ENCODE measurements around the gene HDAC4. TPM values are rescaled to one million over a fixed set of nuclear protein-coding genes. Genes with fewer than 3 reads are reported as not detected.

The HDAC4 gene
- total and polyA plus RNA-seq, 3 experiments from 2014 or later: 8.3 to 28.8 (median 24.0) TPM

GRCh38 chr2:239106966-239107365 is 293.9 kb downstream of the HDAC4 start:
- DNase-seq: no peak
- no peaks in the 10 kb centered on the region for H3K27me3 ChIP-seq (ENCODE audit: insufficient read depth, low read length, poor library complexity, severe bottlenecking)
- Mint-ChIP-seq H3K27me3 (peaks cover 0 to 1% of the 10 kb centered on the region in 2 donors), H3K9me3 (no peaks in the 10 kb centered on the region), H3K4me3 (no peak overlapping the region), H3K27ac (no peak overlapping the region), H3K4me1 (no peaks in the 10 kb centered on the region), H3K36me3 (peaks cover 0 to 87% (median 8%) of the 10 kb centered on the region in 3 donors)
- no peak overlapping the region for H3K27ac ChIP-seq (ENCODE audit: low read depth, low read length)
- H3K4me1 ChIP-seq (ENCODE audit: insufficient read depth, low read length): no peaks in the 10 kb centered on the region
- no peaks in the 10 kb centered on the region for H3K9me3 ChIP-seq (ENCODE audit: low read length)
- ChIA-PET POLR2A (no interaction called here), CTCF (no interaction called here)
- H3K36me3 ChIP-seq (ENCODE audit: insufficient read depth, low read length): peaks cover 15% of the 10 kb centered on the region
- no peak overlapping the region for H3K4me3 ChIP-seq (ENCODE audit: low read length)

DNA sequence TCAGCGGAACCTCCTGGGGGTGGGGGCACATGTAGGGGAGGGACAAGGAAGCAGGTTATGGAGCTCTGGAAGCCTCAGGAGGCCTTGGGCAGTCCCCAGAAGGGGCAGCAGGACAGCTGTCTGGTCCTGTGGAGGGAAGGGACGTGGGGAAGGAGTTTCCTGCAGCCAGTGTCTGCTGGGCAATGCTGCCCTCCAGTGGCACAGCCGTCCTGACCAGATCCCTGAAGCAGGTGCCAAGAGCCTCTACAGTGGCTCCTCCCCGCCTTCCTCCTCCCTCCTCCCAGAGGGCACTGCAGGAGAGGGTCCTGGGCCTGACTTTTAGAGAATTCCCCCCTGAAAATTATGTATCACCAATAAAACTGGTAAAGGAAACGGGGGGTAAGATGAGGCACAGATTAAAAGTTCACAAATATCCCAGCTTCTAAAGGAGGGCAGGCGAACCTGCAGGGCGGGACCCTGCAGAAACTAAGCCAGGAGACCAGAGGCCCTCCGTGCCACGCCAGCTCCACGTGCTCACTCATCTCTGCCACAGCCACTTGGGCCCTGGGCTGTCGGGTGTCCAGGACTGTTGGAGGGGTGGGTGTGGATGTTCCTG is 294.4 kb downstream of the HDAC4 start:
- no peak for DNase-seq
- no peak overlapping the region for H3K4me3 Mint-ChIP-seq
- Histone ChIP-seq H3K36me3 (ENCODE audit: insufficient read depth, low read length) (peaks cover 15% of the 10 kb centered on the region), H3K27me3 (ENCODE audit: insufficient read depth, low read length, poor library complexity, severe bottlenecking) (no peaks in the 10 kb centered on the region), H3K27ac (ENCODE audit: low read depth, low read length) (no peak overlapping the region), H3K9me3 (ENCODE audit: low read length) (no peaks in the 10 kb centered on the region), H3K4me3 (ENCODE audit: low read length) (no peak overlapping the region), H3K4me1 (ENCODE audit: insufficient read depth, low read length) (no peaks in the 10 kb centered on the region)
- CTCF ChIA-PET: no interaction called here
- H3K27me3 Mint-ChIP-seq: peaks cover 0 to 1% of the 10 kb centered on the region in 2 donors
- H3K9me3 Mint-ChIP-seq: no peaks in the 10 kb centered on the region
- POLR2A ChIA-PET: no interaction called here
- H3K36me3 Mint-ChIP-seq: peaks cover 0 to 83% (median 8%) of the 10 kb centered on the region in 3 donors
- peak overlapping the region in 1 of 8 donors; percentile 32 for H3K27ac Mint-ChIP-seq
- no peaks in the 10 kb centered on the region for H3K4me1 Mint-ChIP-seq

DNA sequence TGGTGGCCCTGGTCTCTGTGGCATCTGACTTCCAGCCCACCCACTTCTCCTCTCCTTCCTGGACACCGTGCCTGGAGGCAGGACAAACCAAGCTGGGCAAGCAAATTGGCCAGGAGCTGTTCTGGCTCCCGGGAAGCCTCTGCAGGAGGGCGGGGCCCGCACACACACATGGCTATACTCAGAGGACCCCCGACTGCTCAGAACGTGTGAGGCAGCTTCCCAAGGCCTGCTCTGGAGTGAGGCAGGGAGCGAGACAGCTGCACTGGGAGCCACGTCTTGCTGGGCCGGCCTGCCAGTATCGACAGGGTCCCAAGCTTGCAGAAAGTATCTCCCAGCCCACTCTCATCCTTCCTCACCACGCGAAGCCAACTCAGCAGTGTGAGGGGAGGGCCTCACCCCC is 295.6 kb downstream of the HDAC4 start:
- POLR2A ChIA-PET: no interaction called here
- Mint-ChIP-seq H3K27ac (no peak overlapping the region), H3K4me3 (no peak overlapping the region), H3K4me1 (no peaks in the 10 kb centered on the region), H3K36me3 (peaks cover 0 to 83% (median 6%) of the 10 kb centered on the region in 3 donors), H3K27me3 (no peaks in the 10 kb centered on the region), H3K9me3 (no peaks in the 10 kb centered on the region)
- H3K4me3 ChIP-seq (ENCODE audit: low read length): no peak overlapping the region
- H3K27ac ChIP-seq (ENCODE audit: low read depth, low read length): no peak overlapping the region
- DNase-seq: no peak
- H3K36me3 ChIP-seq (ENCODE audit: insufficient read depth, low read length): peaks cover 15% of the 10 kb centered on the region
- H3K27me3 ChIP-seq (ENCODE audit: insufficient read depth, low read length, poor library complexity, severe bottlenecking): no peaks in the 10 kb centered on the region
- no peaks in the 10 kb centered on the region for H3K9me3 ChIP-seq (ENCODE audit: low read length)
- CTCF ChIA-PET: no interaction called here
- no peaks in the 10 kb centered on the region for H3K4me1 ChIP-seq (ENCODE audit: insufficient read depth, low read length)

DNA sequence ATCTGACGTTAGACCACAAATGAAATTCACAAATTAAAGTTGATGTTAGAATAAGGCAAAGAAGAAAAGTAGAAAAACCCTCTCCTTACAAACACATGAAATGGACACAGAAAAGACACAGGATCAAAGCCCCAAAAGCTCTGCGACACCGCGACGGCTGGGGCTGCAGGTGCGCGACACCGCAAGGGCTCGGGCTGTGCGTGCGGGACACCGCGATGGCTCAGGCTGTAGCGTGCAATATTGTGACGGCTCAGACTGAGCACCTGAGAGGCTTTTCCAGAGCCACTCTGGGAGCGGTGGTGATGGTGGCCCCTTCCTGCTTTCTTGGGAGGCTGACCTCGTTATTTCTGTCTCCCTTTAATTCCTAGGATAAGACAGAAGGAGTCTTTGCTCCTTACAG is 296.0 kb downstream of the HDAC4 start:
- H3K27ac Mint-ChIP-seq: peak overlapping the region in 1 of 8 donors; percentile 75
- Histone ChIP-seq H3K27ac (ENCODE audit: low read depth, low read length) (no peak overlapping the region), H3K27me3 (ENCODE audit: insufficient read depth, low read length, poor library complexity, severe bottlenecking) (no peaks in the 10 kb centered on the region), H3K4me1 (ENCODE audit: insufficient read depth, low read length) (no peaks in the 10 kb centered on the region), H3K36me3 (ENCODE audit: insufficient read depth, low read length) (peaks cover 14% of the 10 kb centered on the region), H3K4me3 (ENCODE audit: low read length) (no peak overlapping the region), H3K9me3 (ENCODE audit: low read length) (no peaks in the 10 kb centered on the region)
- no peaks in the 10 kb centered on the region for H3K4me1 Mint-ChIP-seq
- POLR2A ChIA-PET: no interaction called here
- CTCF ChIA-PET: no interaction called here
- DNase-seq: no peak
- no peaks in the 10 kb centered on the region for H3K9me3 Mint-ChIP-seq
- H3K36me3 Mint-ChIP-seq: peaks cover 0 to 83% (median 6%) of the 10 kb centered on the region in 3 donors
- H3K4me3 Mint-ChIP-seq: peak overlapping the region in 1 of 7 donors; percentile 13
- no peaks in the 10 kb centered on the region for H3K27me3 Mint-ChIP-seq

DNA sequence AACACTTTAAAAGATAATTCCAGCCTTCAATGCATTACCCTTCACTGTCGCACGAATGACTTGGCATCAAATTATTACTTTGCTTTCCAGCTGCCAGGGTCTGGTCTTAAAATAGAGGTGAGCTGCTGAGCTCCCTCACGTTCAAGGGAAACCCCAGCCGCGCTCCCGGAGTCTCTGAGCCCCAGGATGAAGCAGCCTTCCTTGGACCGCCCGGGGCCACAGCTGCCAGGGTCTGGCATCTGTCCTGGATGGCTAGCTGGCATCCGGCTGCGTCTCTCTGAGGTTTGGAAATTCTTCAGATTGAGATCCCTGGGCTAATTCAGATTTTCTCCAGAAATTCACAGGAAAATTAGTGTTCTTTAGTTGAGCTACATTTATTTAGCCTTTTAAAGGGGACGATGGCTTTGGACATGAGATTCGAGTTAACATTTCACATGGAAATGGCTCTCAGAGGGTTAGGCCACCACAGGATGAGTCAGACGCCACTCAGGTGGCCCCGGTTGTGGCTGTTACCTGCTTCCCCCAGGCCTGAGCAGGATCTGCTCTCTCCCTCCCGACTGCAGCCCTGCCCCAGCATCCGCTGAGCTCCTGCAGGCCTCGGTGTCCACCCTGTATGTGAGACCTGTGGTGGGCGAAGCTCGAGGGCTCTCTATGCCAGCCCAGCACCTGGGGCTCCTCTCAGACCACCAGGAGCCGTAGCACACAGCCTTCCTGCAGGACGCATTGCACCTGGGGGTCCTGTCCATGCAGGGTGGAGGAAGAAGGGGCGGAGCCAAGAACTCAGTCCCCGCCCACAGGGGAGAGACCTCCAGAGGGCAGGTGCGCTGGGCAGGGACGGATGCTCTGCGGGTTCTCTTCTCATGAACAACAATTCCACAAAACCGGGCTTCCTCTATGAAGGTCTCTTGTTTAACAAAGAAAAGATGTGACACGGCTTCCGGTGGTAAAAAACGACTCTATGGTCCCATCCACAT is 297.4 kb downstream of the HDAC4 start:
- Mint-ChIP-seq H3K27me3 (no peaks in the 10 kb centered on the region), H3K27ac (no peak overlapping the region), H3K4me3 (no peak overlapping the region), H3K4me1 (no peaks in the 10 kb centered on the region), H3K36me3 (peaks cover 0 to 80% (median 4%) of the 10 kb centered on the region in 3 donors), H3K9me3 (no peaks in the 10 kb centered on the region)
- DNase-seq: no peak
- POLR2A ChIA-PET: no interaction called here
- Histone ChIP-seq H3K36me3 (ENCODE audit: insufficient read depth, low read length) (peaks cover 6% of the 10 kb centered on the region), H3K4me1 (ENCODE audit: insufficient read depth, low read length) (no peaks in the 10 kb centered on the region), H3K4me3 (ENCODE audit: low read length) (no peak overlapping the region), H3K9me3 (ENCODE audit: low read length) (no peaks in the 10 kb centered on the region), H3K27ac (ENCODE audit: low read depth, low read length) (no peak overlapping the region), H3K27me3 (ENCODE audit: insufficient read depth, low read length, poor library complexity, severe bottlenecking) (no peaks in the 10 kb centered on the region)
- CTCF ChIA-PET: no interaction called here

GRCh38 chr2:239102266-239102665 is 298.6 kb downstream of the HDAC4 start:
- H3K4me3 ChIP-seq (ENCODE audit: low read length): no peak overlapping the region
- POLR2A ChIA-PET: no interaction called here
- Mint-ChIP-seq H3K4me3 (no peak overlapping the region), H3K9me3 (no peaks in the 10 kb centered on the region), H3K4me1 (no peaks in the 10 kb centered on the region), H3K36me3 (peaks cover 0 to 76% (median 4%) of the 10 kb centered on the region in 3 donors), H3K27me3 (no peaks in the 10 kb centered on the region), H3K27ac (no peak overlapping the region)
- H3K27ac ChIP-seq (ENCODE audit: low read depth, low read length): no peak overlapping the region
- no peaks in the 10 kb centered on the region for H3K9me3 ChIP-seq (ENCODE audit: low read length)
- no peaks in the 10 kb centered on the region for H3K27me3 ChIP-seq (ENCODE audit: insufficient read depth, low read length, poor library complexity, severe bottlenecking)
- H3K4me1 ChIP-seq (ENCODE audit: insufficient read depth, low read length): no peaks in the 10 kb centered on the region
- DNase-seq: no peak
- peaks cover 6% of the 10 kb centered on the region for H3K36me3 ChIP-seq (ENCODE audit: insufficient read depth, low read length)
- CTCF ChIA-PET: no interaction called here

DNA sequence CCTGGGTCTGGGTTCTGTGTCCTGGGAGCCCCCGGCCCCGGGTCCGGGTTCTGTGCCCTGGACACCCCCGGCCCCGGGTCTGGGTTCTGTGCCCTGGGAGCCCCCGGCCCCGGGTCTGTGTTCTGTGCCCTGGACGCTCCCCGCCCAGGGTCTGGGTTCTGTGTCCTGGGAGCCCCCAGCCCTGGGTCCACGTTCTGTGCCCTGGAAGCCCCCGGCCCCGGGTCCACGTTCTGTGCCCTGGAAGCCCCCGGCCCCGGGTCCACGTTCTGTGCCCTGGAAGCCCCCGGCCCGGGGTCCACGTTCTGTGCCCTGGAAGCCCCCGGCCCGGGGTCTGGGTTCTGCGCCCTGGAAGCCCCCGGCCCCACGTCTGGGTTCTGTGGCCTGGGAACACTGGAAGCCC is 299.0 kb downstream of the HDAC4 start:
- H3K9me3 Mint-ChIP-seq: no peaks in the 10 kb centered on the region
- no peak for DNase-seq
- H3K27ac Mint-ChIP-seq: no peak overlapping the region
- Histone ChIP-seq H3K4me3 (ENCODE audit: low read length) (no peak overlapping the region), H3K36me3 (ENCODE audit: insufficient read depth, low read length) (peaks cover 6% of the 10 kb centered on the region), H3K4me1 (ENCODE audit: insufficient read depth, low read length) (no peaks in the 10 kb centered on the region), H3K9me3 (ENCODE audit: low read length) (no peaks in the 10 kb centered on the region), H3K27me3 (ENCODE audit: insufficient read depth, low read length, poor library complexity, severe bottlenecking) (no peaks in the 10 kb centered on the region), H3K27ac (ENCODE audit: low read depth, low read length) (no peak overlapping the region)
- CTCF ChIA-PET: no interaction called here
- no peaks in the 10 kb centered on the region for H3K4me1 Mint-ChIP-seq
- POLR2A ChIA-PET: no interaction called here
- peaks cover 0 to 74% (median 4%) of the 10 kb centered on the region in 3 donors for H3K36me3 Mint-ChIP-seq
- no peak overlapping the region for H3K4me3 Mint-ChIP-seq
- H3K27me3 Mint-ChIP-seq: no peaks in the 10 kb centered on the region

GRCh38 chr2:239101071-239101470 is 299.7 kb downstream of the HDAC4 start:
- no peaks in the 10 kb centered on the region for H3K9me3 ChIP-seq (ENCODE audit: low read length)
- Mint-ChIP-seq H3K27me3 (no peaks in the 10 kb centered on the region), H3K36me3 (peaks cover 0 to 70% (median 4%) of the 10 kb centered on the region in 3 donors), H3K4me1 (no peaks in the 10 kb centered on the region), H3K4me3 (no peak overlapping the region), H3K9me3 (no peaks in the 10 kb centered on the region), H3K27ac (peak overlapping the region in 2 of 8 donors; percentile 54 to 79)
- ChIA-PET CTCF (no interaction called here), POLR2A (no interaction called here)
- H3K27ac ChIP-seq (ENCODE audit: low read depth, low read length): no peak overlapping the region
- no peak for DNase-seq
- H3K4me3 ChIP-seq (ENCODE audit: low read length): no peak overlapping the region
- H3K4me1 ChIP-seq (ENCODE audit: insufficient read depth, low read length): no peaks in the 10 kb centered on the region
- peaks cover 6% of the 10 kb centered on the region for H3K36me3 ChIP-seq (ENCODE audit: insufficient read depth, low read length)
- no peaks in the 10 kb centered on the region for H3K27me3 ChIP-seq (ENCODE audit: insufficient read depth, low read length, poor library complexity, severe bottlenecking)
